ENCODE measurements around the gene IBTK.

- no peak for TF ChIP-seq EZH2 (IDR thresholded peaks at IDR 0.05; ENCODE audit: borderline replicate concordance, low read length)
- no peak for TF ChIP-seq CTCF (IDR thresholded peaks at IDR 0.05; ENCODE audit: low read length)
These were observed 1.2 kb downstream of the IBTK start for GRCh38 chr6:82246370-82246769.

All from OCI-LY1 (cell line).